SK-N-SH (cell line): Measurements from ENCODE around the gene DOHH. TPM values are rescaled to one million over a fixed set of nuclear protein-coding genes. Genes with fewer than 3 reads are reported as not detected.

Experiments
- CTCF ChIA-PET: fragments of 300-600, 350-600 bp; formaldehyde crosslinking; extraction: SDS; loops from one replicate; lab custom pipeline; 2021; lab: Yijun Ruan, JAX
- POLR2A ChIA-PET: fragments of 350-600 bp; sonication (Branson Sonifier 250); formaldehyde crosslinking; extraction: SDS; loops from one replicate; lab custom pipeline; 2020; ENCODE audit warnings: antibody characterized with exemption, inconsistent platforms; lab: Yijun Ruan, JAX
- DNase-seq: peaks from one replicate; pipeline ENCODE4 v3.0.0; 2012
- H2AFZ ChIP-seq: fragments of 200-600 bp; sonication (generic); 2 replicates; pipeline ENCODE4 v1.8.1; 2016; ENCODE audit warnings: antibody characterized with exemption, mild to moderate bottlenecking, low read depth
- H3F3A ChIP-seq: fragments of 200-600 bp; sonication (generic); replicated peaks from 2 replicates; pipeline ENCODE3; 2016; ENCODE audit warnings: antibody characterized with exemption, mild to moderate bottlenecking; ENCODE audit not compliant: insufficient read depth
- H3K27ac ChIP-seq, 2 experiments: fragments of 200-500 bp in 1 of 2; fragments of 200-600 bp in 1 of 2; sonication (Bioruptor generic) in 1 of 2; sonication (generic), shearing (Covaris generic) in 1 of 2; 2 replicates each; pipeline versions ENCODE4 v1.5.1 to v1.6.1; 2014 to 2016; ENCODE audit warnings: low read depth in 2 of 2, inconsistent platforms in 1 of 2, low read length in 1 of 2, mild to moderate bottlenecking in 1 of 2, mixed read lengths in 1 of 2
- H3K27me3 ChIP-seq: fragments of 200-600 bp; sonication (generic), shearing (Covaris generic); 2 replicates; pipeline ENCODE4 v1.6.1; 2016; ENCODE audit warnings: mixed run types; ENCODE audit not compliant: insufficient read depth
- H3K36me3 ChIP-seq, 2 experiments: fragments of 200-500 bp in 1 of 2; fragments of 200-600 bp in 1 of 2; sonication (Bioruptor generic) in 1 of 2; sonication (generic) in 1 of 2; replicated peaks in 1 of 2; 2 replicates each; pipeline versions ENCODE3 to v1.5.1; 2014 to 2016; ENCODE audit warnings: low read length in 1 of 2, mild to moderate bottlenecking in 1 of 2; ENCODE audit not compliant: insufficient read depth in 2 of 2, control insufficient read depth in 1 of 2
- H3K4me1 ChIP-seq, 2 experiments: fragments of 200-500 bp in 1 of 2; fragments of 200-600 bp in 1 of 2; sonication (Bioruptor generic) in 1 of 2; sonication (generic), shearing (Covaris generic) in 1 of 2; 2 replicates each; pipeline versions ENCODE4 v1.5.1 to v1.6.1; 2014 to 2016; ENCODE audit warnings: low read depth in 1 of 2, low read length in 1 of 2, mixed run types in 1 of 2; ENCODE audit not compliant: insufficient read depth in 2 of 2, control insufficient read depth in 1 of 2
- H3K4me2 ChIP-seq: fragments of 200-600 bp; sonication (generic), shearing (Covaris generic); 2 replicates; pipeline ENCODE4 v1.6.1; 2017; ENCODE audit warnings: mixed run types
- H3K4me3 ChIP-seq, 2 experiments: fragments of 200-500 bp in 1 of 2; fragments of 200-600 bp in 1 of 2; sonication (Bioruptor generic) in 1 of 2; sonication (generic), shearing (Covaris generic) in 1 of 2; 2 replicates each; pipeline versions ENCODE4 v1.5.1 to v1.8.1; 2014 to 2016; ENCODE audit warnings: low read depth in 2 of 2, inconsistent platforms in 1 of 2, low read length in 1 of 2, mild to moderate bottlenecking in 1 of 2, mixed read lengths in 1 of 2, moderate library complexity in 1 of 2
- H3K79me2 ChIP-seq: fragments of 200-600 bp; sonication (generic); 2 replicates; pipeline ENCODE4 v1.8.1; 2017; ENCODE audit warnings: mild to moderate bottlenecking; ENCODE audit not compliant: insufficient read depth
- H3K9ac ChIP-seq: fragments of 200-600 bp; sonication (generic); 2 replicates; pipeline ENCODE4 v1.6.1; 2017; ENCODE audit warnings: mixed run types
- H3K9me2 ChIP-seq: fragments of 200-600 bp; sonication (generic); 2 replicates; pipeline ENCODE4 v1.6.1; 2017; ENCODE audit warnings: mixed run types
- H3K9me3 ChIP-seq: fragments of 200-600 bp; sonication (generic); 2 replicates; pipeline ENCODE4 v1.6.1; 2017; ENCODE audit warnings: mixed run types, mild to moderate bottlenecking, moderate library complexity
- H4K20me1 ChIP-seq: fragments of 200-600 bp; sonication (generic); 2 replicates; pipeline ENCODE4 v1.6.1; 2017; ENCODE audit warnings: mild to moderate bottlenecking, mixed run types; ENCODE audit not compliant: insufficient read depth
- ELF1 ChIP-seq: IDR thresholded peaks from 2 replicates; pipeline ENCODE4 v1.4.0; 2012
- EP300 ChIP-seq, 2 experiments: IDR thresholded peaks; 2 replicates each; pipeline versions ENCODE4 v1.4.0 to v1.6.1; 2012; ENCODE audit warnings: borderline replicate concordance in 1 of 2, low read depth in 1 of 2, low read length in 1 of 2
- FOSL2 ChIP-seq: IDR thresholded peaks from 2 replicates; pipeline ENCODE4 v1.4.0; 2012; ENCODE audit warnings: low read depth, mild to moderate bottlenecking, moderate library complexity, borderline replicate concordance
- FOXM1 ChIP-seq: IDR thresholded peaks from 2 replicates; pipeline ENCODE4 v1.4.0; 2012; ENCODE audit warnings: low read depth, mild to moderate bottlenecking
- MXI1 ChIP-seq: IDR thresholded peaks from 2 replicates; pipeline ENCODE4 v1.6.1; 2012; ENCODE audit warnings: mild to moderate bottlenecking, low read depth, low read length, improper control_type of control experiment
- RCOR1 ChIP-seq: fragments of 150-350 bp; IDR thresholded peaks from 2 replicates; pipeline ENCODE4 v1.6.1; 2017; ENCODE audit warnings: antibody characterized with exemption, low read length
- RFX5 ChIP-seq: IDR thresholded peaks from 2 replicates; pipeline ENCODE4 v1.6.1; 2012; ENCODE audit warnings: mild to moderate bottlenecking, improper control_type of control experiment, low read length
- RXRA ChIP-seq: IDR thresholded peaks from 2 replicates; pipeline ENCODE4 v1.4.0; 2012; ENCODE audit warnings: low read depth, mild to moderate bottlenecking, borderline replicate concordance
- TEAD4 ChIP-seq: IDR thresholded peaks from 2 replicates; pipeline ENCODE4 v1.4.0; 2012; ENCODE audit warnings: mild to moderate bottlenecking, borderline replicate concordance; ENCODE audit not compliant: insufficient read depth
- WGBS: methylation state at CpG from one replicate; pipeline ENCODE4 v1.1.6; 2017; ENCODE audit warnings: low lambda C conversion rate; 5-methylcytosine and 5-hydroxymethylcytosine counted together
- polyA plus RNA-seq, 3 experiments: library from polyadenylated mRNA; depleted of rRNA; stranded (reverse); fragments of >200 nt; gene quantifications; 2 replicates each; pipeline ENCODE4 v1.2.3, GENCODE V29; 2012
- TF ChIP-seq, protein P1 (sequence below): IDR thresholded peaks from 2 replicates; pipeline ENCODE4 v1.4.0; 2012; ENCODE audit warnings: low read depth, borderline replicate concordance
- TF ChIP-seq, protein P2 (sequence below): IDR thresholded peaks from 2 replicates; pipeline ENCODE4 v1.4.0; 2012; ENCODE audit warnings: low read depth
- TF ChIP-seq, protein P3 (sequence below): IDR thresholded peaks from 2 replicates; pipeline ENCODE4 v1.4.0; 2012; ENCODE audit warnings: low read depth, borderline replicate concordance
- TF ChIP-seq, protein P4 (sequence below): fragments of 150-350 bp; IDR thresholded peaks from 2 replicates; pipeline ENCODE4 v1.6.1; 2016; ENCODE audit warnings: mild to moderate bottlenecking, low read depth, low read length

Gene DOHH
- polyA plus RNA-seq, 1 of the 3 experiments (the other 2 are of a cell fraction): 14.3 TPM

DNA sequence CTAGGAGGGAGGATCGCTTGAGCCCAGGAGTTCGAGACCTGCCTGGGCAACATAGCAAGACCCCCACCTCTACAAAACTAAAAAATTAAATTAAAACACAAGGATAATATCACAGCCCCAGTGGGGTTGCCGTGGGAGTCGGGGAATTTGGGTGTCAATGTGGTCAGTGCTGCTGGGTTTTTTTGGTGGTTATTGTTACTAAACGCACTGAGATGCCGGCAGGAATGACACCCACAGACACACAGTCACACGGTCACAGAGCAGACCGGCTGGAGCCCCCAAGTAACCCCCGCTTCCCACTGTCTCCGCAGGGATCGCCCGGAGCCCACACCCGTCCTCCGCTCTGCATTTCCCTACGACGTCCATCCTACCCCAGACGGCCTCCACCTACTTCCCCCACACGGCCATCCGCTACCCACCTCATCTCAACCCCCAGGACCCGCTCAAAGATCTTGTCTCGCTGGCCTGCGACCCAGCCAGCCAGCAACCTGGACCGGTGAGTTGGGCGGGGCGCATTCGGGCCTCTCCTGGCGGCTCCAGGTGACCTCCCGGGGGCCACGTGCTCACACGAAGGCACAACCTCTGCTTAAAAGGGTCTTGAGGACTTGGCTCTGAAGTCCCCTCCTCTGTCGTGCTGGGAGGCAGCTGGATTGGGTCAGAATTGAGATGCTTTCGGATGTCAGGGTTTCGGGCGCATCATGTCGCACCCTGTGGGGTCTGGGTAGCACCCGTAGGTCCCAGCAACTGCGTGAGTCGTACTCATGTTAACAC lies 48.1 kb downstream of the DOHH start:
- no peak overlapping the region for H3K4me2 ChIP-seq
- peaks cover 27% of the 10 kb centered on the region for H4K20me1 ChIP-seq
- peaks cover 27 to 43% of the 10 kb centered on the region in 2 experiments for H3K36me3 ChIP-seq
- H3K9me3 ChIP-seq: no peaks in the 10 kb centered on the region
- 96% methylated on average over 37 of the region's 38 CpGs for WGBS
- POLR2A ChIA-PET: no interaction called here
- TF ChIP-seq, protein P1, sequence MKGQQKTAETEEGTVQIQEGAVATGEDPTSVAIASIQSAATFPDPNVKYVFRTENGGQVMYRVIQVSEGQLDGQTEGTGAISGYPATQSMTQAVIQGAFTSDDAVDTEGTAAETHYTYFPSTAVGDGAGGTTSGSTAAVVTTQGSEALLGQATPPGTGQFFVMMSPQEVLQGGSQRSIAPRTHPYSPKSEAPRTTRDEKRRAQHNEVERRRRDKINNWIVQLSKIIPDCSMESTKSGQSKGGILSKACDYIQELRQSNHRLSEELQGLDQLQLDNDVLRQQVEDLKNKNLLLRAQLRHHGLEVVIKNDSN: no peak
- TF ChIP-seq, protein P2, sequence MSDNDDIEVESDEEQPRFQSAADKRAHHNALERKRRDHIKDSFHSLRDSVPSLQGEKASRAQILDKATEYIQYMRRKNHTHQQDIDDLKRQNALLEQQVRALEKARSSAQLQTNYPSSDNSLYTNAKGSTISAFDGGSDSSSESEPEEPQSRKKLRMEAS: no peak
- no peak for TF ChIP-seq FOXM1
- TF ChIP-seq ELF1: no peak
- TF ChIP-seq EP300 (IDR thresholded peaks at IDR 0.05; ENCODE audit: borderline replicate concordance in 1 of 2, low read depth in 1 of 2, low read length in 1 of 2): no peak
- TF ChIP-seq FOSL2: no peak
- TF ChIP-seq TEAD4: no peak
- TF ChIP-seq, protein P3, sequence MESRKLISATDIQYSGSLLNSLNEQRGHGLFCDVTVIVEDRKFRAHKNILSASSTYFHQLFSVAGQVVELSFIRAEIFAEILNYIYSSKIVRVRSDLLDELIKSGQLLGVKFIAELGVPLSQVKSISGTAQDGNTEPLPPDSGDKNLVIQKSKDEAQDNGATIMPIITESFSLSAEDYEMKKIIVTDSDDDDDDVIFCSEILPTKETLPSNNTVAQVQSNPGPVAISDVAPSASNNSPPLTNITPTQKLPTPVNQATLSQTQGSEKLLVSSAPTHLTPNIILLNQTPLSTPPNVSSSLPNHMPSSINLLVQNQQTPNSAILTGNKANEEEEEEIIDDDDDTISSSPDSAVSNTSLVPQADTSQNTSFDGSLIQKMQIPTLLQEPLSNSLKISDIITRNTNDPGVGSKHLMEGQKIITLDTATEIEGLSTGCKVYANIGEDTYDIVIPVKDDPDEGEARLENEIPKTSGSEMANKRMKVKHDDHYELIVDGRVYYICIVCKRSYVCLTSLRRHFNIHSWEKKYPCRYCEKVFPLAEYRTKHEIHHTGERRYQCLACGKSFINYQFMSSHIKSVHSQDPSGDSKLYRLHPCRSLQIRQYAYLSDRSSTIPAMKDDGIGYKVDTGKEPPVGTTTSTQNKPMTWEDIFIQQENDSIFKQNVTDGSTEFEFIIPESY: no peak
- no peak for TF ChIP-seq RXRA
- TF ChIP-seq, protein P4, sequence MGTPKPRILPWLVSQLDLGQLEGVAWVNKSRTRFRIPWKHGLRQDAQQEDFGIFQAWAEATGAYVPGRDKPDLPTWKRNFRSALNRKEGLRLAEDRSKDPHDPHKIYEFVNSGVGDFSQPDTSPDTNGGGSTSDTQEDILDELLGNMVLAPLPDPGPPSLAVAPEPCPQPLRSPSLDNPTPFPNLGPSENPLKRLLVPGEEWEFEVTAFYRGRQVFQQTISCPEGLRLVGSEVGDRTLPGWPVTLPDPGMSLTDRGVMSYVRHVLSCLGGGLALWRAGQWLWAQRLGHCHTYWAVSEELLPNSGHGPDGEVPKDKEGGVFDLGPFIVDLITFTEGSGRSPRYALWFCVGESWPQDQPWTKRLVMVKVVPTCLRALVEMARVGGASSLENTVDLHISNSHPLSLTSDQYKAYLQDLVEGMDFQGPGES: no peak
- no peak for TF ChIP-seq MXI1
- TF ChIP-seq RFX5: no peak
- no peak for TF ChIP-seq RCOR1
- H3K79me2 ChIP-seq: peaks cover 28% of the 10 kb centered on the region; the same call in 1 of the 2 replicates
- peaks cover 26% of the 10 kb centered on the region for H3F3A ChIP-seq
- H3K4me1 ChIP-seq: peaks cover 0 to 5% of the 10 kb centered on the region in 2 experiments; a peak in 1 of 4 replicates
- H3K9me2 ChIP-seq: no peaks in the 10 kb centered on the region
- CTCF ChIA-PET: no interaction called here
- peak overlapping the region in 1 of 2 experiments; percentile 97; a peak in 2 of 4 replicates for H3K27ac ChIP-seq
- peak; percentile 22 for DNase-seq
- no peak overlapping the region for H3K4me3 ChIP-seq
- no peak overlapping the region for H3K9ac ChIP-seq
- no peaks in the 10 kb centered on the region for H3K27me3 ChIP-seq
- H2AFZ ChIP-seq: no peak overlapping the region
